Gastroesophageal sphincter (tissue), 4 donors: ENCODE data around the gene MAPK1. TPM values are rescaled to one million over a fixed set of nuclear protein-coding genes. Genes with fewer than 3 reads are reported as not detected.

Source experiments
- ATAC-seq: fragments of 150-250 bp; one replicate; pipeline ENCODE4 v1.9.1; 2016; ENCODE audit warnings: mild to moderate bottlenecking, moderate library complexity
- H3K27ac ChIP-seq, 4 donors: fragments of 200-600 bp; sonication (generic) in 3 of 4; 1 replicate in 3 of 4; 2 replicates in 1 of 4; pipeline ENCODE4 v1.5.1; 2016 to 2019
- H3K27me3 ChIP-seq: fragments of 200-600 bp; sonication (generic); one replicate; pipeline ENCODE4 v1.5.1; 2019
- H3K36me3 ChIP-seq, 2 donors: fragments of 200-600 bp; sonication (generic); one replicate each; pipeline ENCODE4 v1.5.1; 2019; ENCODE audit warnings: control low read depth in 1 of 2
- H3K4me1 ChIP-seq, 3 donors: fragments of 200-600 bp; sonication (generic); 1 replicate in 2 of 3; 2 replicates in 1 of 3; pipeline ENCODE4 v1.5.1; 2016 to 2019; ENCODE audit warnings: control low read depth in 2 of 3
- H3K4me3 ChIP-seq, 2 donors: fragments of 200-600 bp; sonication (generic); one replicate each; pipeline ENCODE4 v1.5.1; 2019; ENCODE audit warnings: mild to moderate bottlenecking in 1 of 2, moderate library complexity in 1 of 2
- H3K9me3 ChIP-seq, 3 donors: fragments of 200-600 bp; sonication (generic); one replicate each; pipeline ENCODE4 v1.5.1; 2017 to 2019; ENCODE audit warnings: control low read depth in 2 of 3
- CTCF ChIP-seq, 4 experiments: fragments of 200-600 bp in 2 of 4; fragments of 450-650 bp in 2 of 4; sonication (generic) in 1 of 4; IDR thresholded peaks; one replicate each; pipeline ENCODE4 v1.5.1; 2017 to 2019; ENCODE audit warnings: antibody characterized with exemption in 4 of 4, mild to moderate bottlenecking in 2 of 4, moderate library complexity in 2 of 4
- EP300 ChIP-seq: sonication (generic); formaldehyde crosslinking; IDR thresholded peaks from one replicate; pipeline ENCODE4 v1.6.1; 2017; ENCODE audit warnings: antibody characterized with exemption, mild to moderate bottlenecking
- POLR2A ChIP-seq, 2 donors: fragments of 450-650 bp; IDR thresholded peaks; one replicate each; pipeline ENCODE4 v1.6.1; 2017; ENCODE audit warnings: antibody characterized with exemption in 2 of 2, mild to moderate bottlenecking in 2 of 2, moderate library complexity in 1 of 2
- POLR2AphosphoS5 ChIP-seq: sonication (generic); formaldehyde crosslinking; IDR thresholded peaks from one replicate; pipeline ENCODE4 v1.6.1; 2017; ENCODE audit warnings: antibody characterized with exemption
- WGBS, 2 donors: methylation state at CpG; one replicate each; pipeline ENCODE4 v1.1.5; 2018; ENCODE audit warnings: low coverage in 1 of 2; 5-methylcytosine and 5-hydroxymethylcytosine counted together
- total RNA-seq, 4 donors: library from RNA; depleted of rRNA; stranded (reverse); fragments of >200 nt; gene quantifications; one replicate each; pipeline ENCODE4 v1.1.0, GENCODE V29; 2016

MAPK1 gene
- total RNA-seq, 4 donors from 2014 or later: 40.3 to 70.8 (median 57.4) TPM

GRCh38 chr22:21780259-21780658 lies 87.2 kb downstream of the MAPK1 start:
- peaks cover 0 to 60% of the 10 kb centered on the region in 2 donors for H3K36me3 ChIP-seq
- 80 to 88% methylated on average over 2 of the region's 2 CpGs for WGBS, 2 donors
- ATAC-seq: no peak
- H3K9me3 ChIP-seq: no peaks in the 10 kb centered on the region
- H3K27ac ChIP-seq: no peak overlapping the region
- no peaks in the 10 kb centered on the region for H3K27me3 ChIP-seq
- peaks cover 0 to 2% (median 0%) of the 10 kb centered on the region in 3 donors for H3K4me1 ChIP-seq
- no peak overlapping the region for H3K4me3 ChIP-seq
- TF ChIP-seq CTCF (IDR thresholded peaks at IDR 0.05) (no peak), EP300 (no peak), POLR2A (IDR thresholded peaks at IDR 0.05) (no peak), POLR2AphosphoS5 (no peak)

GRCh38 chr22:21779444-21779843 lies 88.0 kb downstream of the MAPK1 start:
- peaks cover 0 to 52% of the 10 kb centered on the region in 2 donors for H3K36me3 ChIP-seq
- 80 to 93% methylated on average over 2 of the region's 2 CpGs for WGBS, 2 donors
- no peaks in the 10 kb centered on the region for H3K27me3 ChIP-seq
- no peaks in the 10 kb centered on the region for H3K9me3 ChIP-seq
- no peak overlapping the region for H3K4me3 ChIP-seq
- ATAC-seq: no peak
- TF ChIP-seq EP300 (no peak), CTCF (IDR thresholded peaks at IDR 0.05) (no peak), POLR2A (IDR thresholded peaks at IDR 0.05) (no peak), POLR2AphosphoS5 (no peak)
- H3K27ac ChIP-seq: no peak overlapping the region
- H3K4me1 ChIP-seq: peaks cover 0 to 10% (median 0%) of the 10 kb centered on the region in 3 donors

GRCh38 chr22:21778705-21779363 lies 88.6 kb downstream of the MAPK1 start:
- WGBS, 2 donors: 59 to 84% methylated on average over 2 to 4 of the region's 4 CpGs
- Histone ChIP-seq H3K4me1 (peaks cover 0 to 10% (median 0%) of the 10 kb centered on the region in 3 donors), H3K9me3 (no peaks in the 10 kb centered on the region), H3K36me3 (peaks cover 0 to 46% of the 10 kb centered on the region in 2 donors), H3K4me3 (no peak overlapping the region), H3K27me3 (no peaks in the 10 kb centered on the region), H3K27ac (no peak overlapping the region)
- TF ChIP-seq POLR2A (IDR thresholded peaks at IDR 0.05): no peak
- TF ChIP-seq POLR2AphosphoS5: no peak
- no peak for TF ChIP-seq EP300
- no peak for TF ChIP-seq CTCF (IDR thresholded peaks at IDR 0.05)
- no peak for ATAC-seq

GRCh38 chr22:21771631-21771976 lies 95.8 kb downstream of the MAPK1 start:
- Histone ChIP-seq H3K27me3 (no peaks in the 10 kb centered on the region), H3K9me3 (no peaks in the 10 kb centered on the region), H3K36me3 (peaks cover 0 to 68% of the 10 kb centered on the region in 2 donors), H3K4me1 (peaks cover 0 to 10% (median 0%) of the 10 kb centered on the region in 3 donors), H3K4me3 (no peak overlapping the region), H3K27ac (no peak overlapping the region)
- ATAC-seq: no peak
- 90 to 100% methylated on average over 1 to 2 of the region's 4 CpGs for WGBS, 2 donors
- no peak for TF ChIP-seq EP300
- no peak for TF ChIP-seq POLR2A (IDR thresholded peaks at IDR 0.05)
- no peak for TF ChIP-seq POLR2AphosphoS5
- TF ChIP-seq CTCF (IDR thresholded peaks at IDR 0.05): no peak

- H3K9me3 ChIP-seq: no peaks in the 10 kb centered on the region
- no peak overlapping the region for H3K4me3 ChIP-seq
- WGBS, 2 donors: 50 to 80% methylated on average over 1 of the region's 1 CpG
- TF ChIP-seq EP300: no peak
- TF ChIP-seq POLR2A (IDR thresholded peaks at IDR 0.05): no peak
- TF ChIP-seq CTCF (IDR thresholded peaks at IDR 0.05): no peak
- no peak for TF ChIP-seq POLR2AphosphoS5
- no peak overlapping the region for H3K27ac ChIP-seq
- ATAC-seq: no peak
- H3K27me3 ChIP-seq: no peaks in the 10 kb centered on the region
- H3K4me1 ChIP-seq: peaks cover 0 to 13% (median 0%) of the 10 kb centered on the region in 3 donors
- H3K36me3 ChIP-seq: peaks cover 0 to 96% of the 10 kb centered on the region in 2 donors
These were observed 99.0 kb downstream of the MAPK1 start for GRCh38 chr22:21768435-21768834.
